Measurements from ENCODE around the gene PTP4A2.

PTP4A2 gene

GRCh38 chr1:31883357-31883942 lies 54.7 kb downstream of the PTP4A2 start:
- no peak for DNase-seq

- no peak for DNase-seq
Measured at GRCh38 chr1:31881688-31882000, 56.5 kb downstream of the PTP4A2 start.

GRCh38 chr1:31880957-31881687 lies 57.0 kb downstream of the PTP4A2 start:
- DNase-seq, result no peak

- DNase-seq, result no peak
Measured at GRCh38 chr1:31879981-31880608, 58.1 kb downstream of the PTP4A2 start.

- DNase-seq, result no peak
Measured at GRCh38 chr1:31878058-31878457, 60.1 kb downstream of the PTP4A2 start.

- no peak for DNase-seq
Measured at GRCh38 chr1:31877544-31877943, 60.6 kb downstream of the PTP4A2 start.

GRCh38 chr1:31875636-31876236 lies 62.4 kb downstream of the PTP4A2 start:
- no peak for DNase-seq

- no peak for DNase-seq
Measured at GRCh38 chr1:31874942-31875341, 63.2 kb downstream of the PTP4A2 start.

GRCh38 chr1:31872658-31873636 lies 65.2 kb downstream of the PTP4A2 start:
- DNase-seq, result no peak

GRCh38 chr1:31871703-31872102 lies 66.5 kb downstream of the PTP4A2 start:
- no peak for DNase-seq

GRCh38 chr1:31870086-31870736 lies 68.0 kb downstream of the PTP4A2 start:
- no peak for DNase-seq

GRCh38 chr1:31869449-31869848 lies 68.7 kb downstream of the PTP4A2 start:
- no peak for DNase-seq

- no peak for DNase-seq
Measured at GRCh38 chr1:31868862-31869261, 69.3 kb downstream of the PTP4A2 start.

GRCh38 chr1:31867546-31867945 lies 70.6 kb downstream of the PTP4A2 start:
- DNase-seq, result no peak

GRCh38 chr1:31866450-31867032 lies 71.6 kb downstream of the PTP4A2 start:
- no peak for DNase-seq

- no peak for DNase-seq
Measured at GRCh38 chr1:31865728-31866449, 72.3 kb downstream of the PTP4A2 start.

- no peak for DNase-seq
Measured at GRCh38 chr1:31862071-31862470, 76.1 kb downstream of the PTP4A2 start.

- no peak for DNase-seq
Measured at GRCh38 chr1:31861346-31861745, 76.8 kb downstream of the PTP4A2 start.

- DNase-seq, result no peak
Measured at GRCh38 chr1:31860581-31860980, 77.6 kb downstream of the PTP4A2 start.

- DNase-seq, result no peak
Measured at GRCh38 chr1:31859719-31860118, 78.4 kb downstream of the PTP4A2 start.

- no peak for DNase-seq
Measured at GRCh38 chr1:31859044-31859443, 79.1 kb downstream of the PTP4A2 start.

Data from HCEC 1CT (cell line).